SHP77 (cell line): ENCODE measurements around the gene C16orf46.
A peak's percentile ranks its signal among the peaks of the same experiment; 100 is the strongest.
"Not testable (repeated sequence)": the region's sequence is repeated elsewhere in the genome, so short reads cannot be mapped to it uniquely, and the experiment has no call there.

Experiments used
- DNase-seq, 2 experiments: peaks; one replicate each; lab custom pipeline; 2025; lab: John Stamatoyannopoulos, UW

C16orf46 gene

GRCh38 chr16:81077076-81077940 lies at the start of gene C16orf46:
Gene C16orf46 (minus strand): TSS chr16:81077238. CDS start chr16:81063955, 13,283 bp downstream.
- peak; percentile 96 to 97 for DNase-seq

GRCh38 chr16:81123092-81123852 lies 46.2 kb upstream of the C16orf46 start:
- no peak for DNase-seq

DNA sequence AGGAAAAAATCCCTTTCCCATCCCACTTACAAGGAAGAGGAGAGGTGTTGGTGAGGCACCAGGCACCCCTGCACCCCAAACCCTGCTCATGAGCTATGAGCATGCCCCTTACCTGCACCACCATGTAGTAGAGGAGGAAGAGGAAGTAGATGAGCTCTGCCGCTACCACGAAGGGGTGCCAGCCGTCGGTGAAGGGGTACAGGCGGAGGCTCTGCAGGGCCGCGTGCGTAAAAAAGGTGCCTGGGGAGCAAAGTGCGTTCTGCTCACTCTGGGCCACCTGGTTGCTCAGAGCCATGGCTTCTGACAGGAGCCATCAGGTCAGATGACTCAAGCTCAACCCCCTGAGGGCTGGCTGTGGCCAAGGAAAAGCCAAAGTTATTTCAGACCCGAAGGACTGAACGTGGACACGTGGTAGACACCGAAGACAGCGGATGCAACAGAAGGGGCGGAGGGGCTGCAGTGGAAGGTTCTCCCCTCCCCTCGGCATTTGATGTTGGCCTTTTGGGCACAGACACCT lies 44.5 kb upstream of the C16orf46 start:
- no peak for DNase-seq

DNA sequence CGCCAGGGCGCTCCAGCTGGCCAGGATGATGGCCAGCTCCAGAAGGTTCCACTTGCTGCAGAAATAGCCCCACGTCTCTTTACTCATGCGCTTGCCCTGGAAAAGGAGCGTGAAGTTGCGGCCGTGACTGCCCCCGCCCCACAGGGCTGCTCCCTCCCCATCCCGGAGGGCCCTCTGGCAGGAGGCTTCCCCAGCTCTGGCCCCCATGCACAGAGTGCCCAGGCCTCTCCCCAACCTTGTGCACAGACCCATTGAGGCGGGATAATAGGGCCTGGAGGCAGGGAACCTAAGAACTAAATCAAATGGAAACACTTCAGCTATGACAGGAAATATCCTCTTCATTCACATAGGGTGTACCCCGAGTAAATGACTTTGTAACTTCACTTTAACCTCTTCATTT lies 40.4 kb upstream of the C16orf46 start:
- DNase-seq = no peak

GRCh38 chr16:81116285-81116684 lies 39.2 kb upstream of the C16orf46 start:
- DNase-seq = no peak

DNA sequence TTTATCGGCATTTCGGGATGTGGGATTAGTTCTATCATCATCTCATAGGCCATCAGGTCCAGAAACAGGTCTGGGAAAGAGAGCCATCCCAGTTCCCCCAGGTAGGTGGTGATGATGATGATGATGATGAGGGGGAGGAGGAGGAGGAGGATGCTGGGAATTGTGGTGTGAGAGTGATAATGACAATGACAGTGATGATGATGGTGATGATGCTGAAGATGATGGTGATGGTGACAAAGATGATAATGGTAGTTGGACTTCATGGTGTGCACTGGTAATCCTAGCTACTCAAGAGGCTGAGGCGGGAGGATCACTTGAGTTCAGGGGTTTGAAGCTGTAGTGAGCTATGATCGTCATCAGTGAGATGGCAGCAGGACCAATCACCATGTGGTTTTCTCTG lies 35.4 kb upstream of the C16orf46 start:
- DNase-seq = no peak

- DNase-seq = not testable (repeated sequence)
These were observed 32.2 kb upstream of the C16orf46 start for GRCh38 chr16:81109274-81109673.

- DNase-seq = no peak
These were observed 30.5 kb upstream of the C16orf46 start for GRCh38 chr16:81107511-81107910.

- no peak for DNase-seq
These were observed 29.9 kb upstream of the C16orf46 start for GRCh38 chr16:81106826-81107503.

DNA sequence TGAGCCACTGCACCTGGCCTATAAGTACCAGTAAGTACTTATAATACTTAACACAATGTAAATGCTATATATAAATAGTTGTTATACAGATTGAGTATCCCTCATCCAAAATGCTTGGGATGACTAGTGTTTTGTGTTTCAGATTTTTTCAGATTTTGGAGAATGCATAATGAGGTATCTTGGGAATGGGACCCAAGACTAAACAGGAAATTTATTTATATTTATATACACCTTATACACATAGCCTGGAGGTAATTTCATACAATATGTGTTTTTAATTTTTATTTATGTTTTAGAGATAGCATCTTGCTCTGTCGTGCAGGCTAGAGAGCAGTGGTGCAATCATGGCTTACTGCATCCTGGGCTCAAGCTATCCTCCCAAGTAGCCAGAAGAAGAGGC lies 28.9 kb upstream of the C16orf46 start:
- DNase-seq = no peak

DNA sequence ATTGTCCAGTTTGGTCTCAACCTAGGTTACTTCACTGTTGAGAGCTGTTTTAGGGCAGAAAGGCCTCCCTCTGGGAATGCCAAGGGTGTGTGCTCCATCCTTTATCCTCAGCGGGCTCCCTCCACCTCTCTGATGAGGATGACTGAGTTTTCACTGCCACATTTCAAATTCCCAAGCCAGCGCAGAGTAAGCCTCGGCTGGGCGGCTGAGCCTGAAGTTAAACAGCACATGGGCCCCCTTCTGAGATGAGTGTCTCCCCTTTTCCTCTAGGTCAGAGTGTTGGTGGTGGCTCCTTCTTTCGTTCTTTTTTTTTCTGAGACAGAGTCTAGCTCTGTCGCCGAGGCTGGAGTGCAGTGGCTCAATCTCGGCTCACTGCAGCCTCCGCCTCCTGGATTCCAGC lies 24.7 kb upstream of the C16orf46 start:
- no peak for DNase-seq

DNA sequence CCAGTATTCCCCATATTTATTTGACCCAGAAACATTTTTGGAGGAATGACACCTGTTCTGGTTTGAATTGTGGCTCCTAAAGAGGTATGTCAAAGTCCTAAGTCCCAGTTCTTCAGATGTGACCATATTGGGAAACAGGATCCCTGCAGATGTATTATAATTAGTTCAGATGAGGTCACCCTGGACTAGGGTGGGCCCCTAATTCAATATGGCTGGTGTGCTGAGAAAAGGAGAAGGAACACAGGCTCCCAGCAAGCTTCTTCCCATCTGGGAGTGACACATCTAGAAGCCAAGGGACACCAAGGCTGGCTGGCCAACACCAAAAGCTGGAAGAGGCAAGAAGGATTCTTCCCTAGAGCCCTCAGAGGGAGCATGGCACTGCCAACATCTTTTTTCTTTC lies 22.9 kb upstream of the C16orf46 start:
- no peak for DNase-seq

DNA sequence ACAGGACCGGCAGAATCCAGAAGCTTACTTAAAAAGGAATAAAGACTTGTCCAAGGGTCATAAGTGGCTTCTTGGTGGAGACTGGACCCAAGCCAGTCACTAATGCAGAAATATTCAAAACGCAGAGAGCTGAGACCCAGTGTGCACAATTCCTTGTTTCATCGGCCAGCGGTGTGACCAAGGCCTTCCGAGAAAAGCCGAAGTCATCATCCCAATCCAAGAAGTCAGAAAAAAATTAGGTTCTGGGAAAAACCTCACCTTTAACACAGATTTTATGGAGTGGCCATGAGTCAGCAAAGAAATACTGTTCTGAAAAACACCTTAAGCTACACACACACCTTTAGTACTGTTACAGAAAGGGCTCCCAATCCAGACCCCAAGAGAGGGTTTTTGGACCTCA lies 20.2 kb upstream of the C16orf46 start:
- DNase-seq = no peak

GRCh38 chr16:81096715-81097208 lies 19.7 kb upstream of the C16orf46 start:
- no peak for DNase-seq

GRCh38 chr16:81095953-81096714 lies 19.1 kb upstream of the C16orf46 start, which contains the start of gene GCSH:
Gene GCSH (minus strand): TSS chr16:81096395. CDS start chr16:81096278, 117 bp downstream.
- DNase-seq = peak; percentile 98 to 99

DNA sequence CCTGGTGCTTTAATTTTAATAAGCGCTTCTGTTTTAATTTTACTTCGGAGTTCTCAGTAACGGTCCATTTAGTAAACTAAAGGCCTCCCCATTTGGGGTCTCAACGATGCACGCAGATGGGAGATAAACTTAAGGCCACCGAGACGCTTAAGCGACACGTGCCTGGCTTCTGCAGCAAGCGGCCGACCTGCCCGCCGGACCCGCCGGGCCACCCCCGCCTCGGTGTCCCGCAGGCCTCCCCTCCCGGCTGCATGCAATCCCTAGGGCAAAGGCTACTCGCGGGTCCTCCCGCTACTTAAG lies 18.6 kb upstream of the C16orf46 start:
- peak in 1 of 2 experiments; percentile 52 for DNase-seq

GRCh38 chr16:81094771-81095251 lies 17.8 kb upstream of the C16orf46 start:
- no peak for DNase-seq

DNA sequence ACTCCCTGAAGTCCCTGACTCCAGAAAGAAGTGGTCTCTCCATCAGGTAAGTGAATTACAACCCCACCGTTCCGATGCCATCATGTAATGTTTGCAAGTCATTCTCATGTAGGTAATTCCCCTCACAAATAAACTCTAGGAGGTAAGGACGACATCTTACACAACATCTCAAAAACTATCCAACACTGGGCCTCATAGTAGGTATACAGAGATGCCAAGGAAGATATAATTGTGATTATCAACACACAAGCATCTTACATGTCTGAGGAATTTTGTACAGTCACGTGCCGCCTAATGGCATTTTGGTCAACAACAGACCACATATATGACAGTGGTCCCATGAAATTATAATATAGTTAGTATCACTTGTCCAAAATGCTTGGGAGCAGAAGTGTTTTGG lies 11.8 kb upstream of the C16orf46 start:
- no peak for DNase-seq

GRCh38 chr16:81081014-81081413 lies 4.0 kb upstream of the C16orf46 start:
- DNase-seq = no peak

DNA sequence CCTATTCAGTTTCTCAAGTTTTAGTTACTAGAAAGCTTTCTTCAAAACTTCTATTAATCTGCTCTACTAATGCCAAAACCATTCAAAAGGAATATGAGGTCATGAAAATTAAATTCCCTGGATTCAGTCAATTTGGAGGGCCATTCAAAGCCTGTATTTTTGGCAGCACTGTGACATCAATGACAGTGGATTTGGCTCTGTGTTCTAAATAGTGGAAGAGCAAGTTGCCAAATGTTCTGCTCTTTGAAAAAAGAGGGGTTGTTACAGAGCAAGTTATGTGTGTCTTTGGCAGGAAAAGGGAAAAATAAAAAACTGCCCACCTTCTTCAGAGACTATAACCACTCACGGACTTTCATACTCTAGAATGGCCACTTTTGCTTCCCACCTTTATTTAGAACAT lies 3.2 kb upstream of the C16orf46 start:
- DNase-seq = no peak

DNA sequence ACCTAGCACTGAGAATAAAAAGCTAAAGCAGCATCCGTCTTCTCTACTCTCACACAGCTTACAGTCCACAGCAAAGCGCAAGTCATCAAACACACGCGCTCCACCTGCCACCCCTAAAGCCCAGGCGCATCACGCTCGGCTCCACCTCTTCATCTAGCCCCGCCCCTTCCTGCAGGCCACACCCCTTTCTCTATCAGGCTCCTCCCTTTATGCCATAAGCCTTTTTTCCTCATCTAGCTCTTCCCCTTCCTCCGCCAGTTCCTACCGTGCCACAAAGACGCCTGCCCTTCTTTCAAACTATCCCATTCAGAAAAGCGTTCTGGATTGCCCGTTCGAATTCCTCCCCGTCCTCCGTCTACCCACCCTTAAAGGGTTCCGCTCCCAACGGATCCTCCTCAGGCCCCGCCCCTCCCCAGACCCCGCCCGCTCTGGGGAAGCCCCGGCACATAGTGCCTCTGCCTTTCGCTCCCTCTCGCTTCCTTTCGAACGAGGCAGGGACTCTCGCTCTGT lies 417 bp downstream of the C16orf46 start:
- DNase-seq = peak; percentile 91 to 92
